AG09319 (cell line): ENCODE data around the gene HOXD4.

Experiments used
- DNase-seq: peaks from one replicate; pipeline ENCODE4 v3.0.0-alpha.2; 2010; ENCODE audit warnings: low read depth; ENCODE audit errors: extremely low read depth
- CTCF ChIP-seq: IDR thresholded peaks from 2 replicates; pipeline ENCODE4 v1.5.1; 2011; ENCODE audit warnings: low read depth, mild to moderate bottlenecking, inconsistent platforms, low read length, moderate library complexity

HOXD4 gene

DNA sequence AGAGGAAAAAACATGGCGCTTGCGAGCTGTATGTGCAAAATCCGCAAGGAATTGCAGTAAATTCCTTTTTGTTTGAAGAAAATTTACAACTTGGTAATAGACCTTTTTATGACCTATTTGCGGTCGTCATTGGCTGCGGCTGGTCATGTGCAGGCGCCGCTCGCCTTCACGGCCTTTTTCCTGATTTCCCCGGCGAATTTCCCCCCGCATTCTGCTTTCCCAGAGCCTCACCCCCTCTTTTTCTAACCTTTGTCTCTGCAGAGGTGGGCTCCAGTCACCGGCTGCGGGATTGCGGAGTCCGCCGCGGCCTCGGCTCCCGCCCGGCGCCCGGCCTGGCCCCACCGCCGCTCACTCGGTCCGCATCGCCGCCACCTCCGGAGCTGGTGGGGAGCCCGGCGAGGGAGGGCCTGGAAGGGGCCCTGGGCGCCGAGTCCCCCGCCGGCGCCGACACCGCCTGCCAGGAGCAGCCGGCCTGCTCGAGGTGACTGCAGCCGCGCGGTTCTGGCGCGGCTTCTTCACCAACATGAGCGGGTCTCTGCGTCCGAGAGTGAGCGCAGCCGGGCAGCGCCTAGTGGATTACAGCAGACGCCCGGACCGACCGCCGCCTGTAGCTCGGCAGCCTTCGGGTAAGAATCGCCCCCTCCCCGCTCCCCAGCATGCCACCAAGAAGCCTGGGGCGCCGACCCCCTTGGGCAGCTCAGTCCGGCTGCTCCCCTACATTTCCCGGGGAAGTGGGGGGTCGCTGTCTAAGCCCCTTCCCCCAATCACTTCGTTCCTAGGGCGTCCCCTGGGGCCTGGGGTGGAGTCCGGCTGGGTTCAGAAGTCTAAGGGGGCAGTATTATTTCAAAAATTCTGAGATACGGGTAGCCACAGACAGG is 14.7 kb upstream of the HOXD4 start:
- no peak for TF ChIP-seq CTCF
- no peak for DNase-seq

GRCh38 chr2:176137252-176137580 is 14.1 kb upstream of the HOXD4 start:
- no peak for DNase-seq
- TF ChIP-seq CTCF, result no peak

DNA sequence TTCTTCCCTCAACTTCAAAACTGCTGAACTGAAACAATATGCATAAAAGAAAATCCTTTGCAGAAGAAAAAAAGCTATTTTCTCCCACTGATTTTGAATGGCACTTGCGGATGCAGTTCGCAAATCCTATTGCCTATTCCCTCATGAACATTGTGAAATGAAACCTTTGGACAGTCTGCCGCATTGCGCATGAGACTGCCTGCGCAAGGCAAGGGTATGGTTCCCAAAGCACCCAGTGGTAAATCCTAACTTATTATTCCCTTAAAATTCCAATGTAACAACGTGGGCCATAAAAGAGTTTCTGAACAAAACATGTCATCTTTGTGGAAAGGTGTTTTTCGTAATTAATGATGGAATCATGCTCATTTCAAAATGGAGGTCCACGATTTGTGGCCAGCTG is 13.4 kb upstream of the HOXD4 start:
- TF ChIP-seq CTCF, result no peak
- no peak for DNase-seq

- no peak for DNase-seq
- no peak for TF ChIP-seq CTCF
Measured at GRCh38 chr2:176138526-176138922, 12.8 kb upstream of the HOXD4 start.

GRCh38 chr2:176138923-176139660 is 12.3 kb upstream of the HOXD4 start:
- TF ChIP-seq CTCF, result no peak
- no peak for DNase-seq

DNA sequence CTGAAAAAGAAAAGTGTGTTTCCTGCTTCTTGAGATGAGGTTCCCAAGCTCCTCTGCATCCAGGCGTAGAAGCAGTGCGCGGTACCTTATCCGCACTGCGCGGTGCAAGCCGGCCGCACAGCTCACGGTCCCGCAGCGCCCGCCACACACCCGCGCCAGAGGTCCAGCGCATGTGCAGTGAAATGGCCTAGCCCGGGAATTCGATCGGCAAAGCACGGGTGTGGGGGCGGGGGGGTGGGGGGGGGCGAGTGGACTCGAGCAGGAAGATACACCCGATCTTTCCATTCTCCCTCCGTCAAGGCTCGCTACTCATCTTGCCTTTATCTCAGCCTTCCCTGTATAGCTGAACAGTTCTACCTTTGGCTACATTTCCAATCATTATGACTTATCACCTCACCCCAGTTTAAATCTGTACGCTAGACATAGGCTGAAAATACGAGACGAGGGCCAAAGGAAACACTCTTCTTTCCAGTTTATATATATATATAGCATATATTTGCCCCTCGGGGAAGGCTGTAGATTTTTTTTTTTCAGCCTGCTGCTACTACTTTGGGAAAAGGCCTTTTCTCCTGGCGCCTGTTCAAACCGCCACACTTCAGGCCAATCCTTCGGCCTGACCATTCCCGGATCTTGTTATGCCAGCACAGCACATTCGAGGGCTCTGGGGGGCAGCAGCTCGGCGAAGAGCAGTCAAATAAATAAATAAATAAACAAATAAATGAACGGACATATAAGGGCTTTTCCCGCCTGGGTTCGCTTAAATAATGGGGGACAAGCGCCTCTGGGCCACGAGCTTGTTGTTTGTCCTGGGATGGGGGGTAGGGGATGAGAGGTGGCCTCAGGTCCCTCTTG is 11.5 kb upstream of the HOXD4 start:
- no peak for TF ChIP-seq CTCF
- DNase-seq, result no peak
